GM19351 (cell line): ENCODE results near the gene CYP4F8.

Experiments
- ATAC-seq: cut with Tn5 transposase; IDR thresholded peaks from one replicate; pipeline ENCODE4 v1.9.1; 2021; ENCODE audit warnings: mild to moderate bottlenecking, moderate library complexity; ENCODE audit not compliant: unreplicated experiment

CYP4F8 gene

GRCh38 chr19:15615526-15615925, 508 bp downstream of the CYP4F8 start:
- ATAC-seq = no peak

DNA sequence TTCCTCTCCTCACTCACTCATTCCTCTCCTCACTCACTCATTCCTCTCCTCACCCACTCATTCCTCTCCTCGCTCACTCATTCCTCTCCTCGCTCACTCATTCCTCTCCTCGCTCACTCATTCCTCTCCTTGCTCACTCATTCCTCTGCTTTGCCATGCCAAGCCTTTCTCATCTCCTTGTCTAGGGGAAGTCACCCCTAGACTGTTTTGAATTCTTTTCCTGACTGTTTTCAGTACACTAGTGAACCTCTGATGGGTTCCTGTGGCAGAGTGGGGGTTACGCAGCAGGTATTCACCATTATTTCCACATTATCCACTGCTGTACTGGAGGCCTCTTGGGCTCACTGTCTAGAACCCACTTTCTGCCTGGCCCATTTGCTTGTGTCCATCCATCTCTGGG, 1.2 kb downstream of the CYP4F8 start:
- ATAC-seq = no peak

- ATAC-seq = no peak
Observed at GRCh38 chr19:15616627-15617270, 1.7 kb downstream of the CYP4F8 start.

DNA sequence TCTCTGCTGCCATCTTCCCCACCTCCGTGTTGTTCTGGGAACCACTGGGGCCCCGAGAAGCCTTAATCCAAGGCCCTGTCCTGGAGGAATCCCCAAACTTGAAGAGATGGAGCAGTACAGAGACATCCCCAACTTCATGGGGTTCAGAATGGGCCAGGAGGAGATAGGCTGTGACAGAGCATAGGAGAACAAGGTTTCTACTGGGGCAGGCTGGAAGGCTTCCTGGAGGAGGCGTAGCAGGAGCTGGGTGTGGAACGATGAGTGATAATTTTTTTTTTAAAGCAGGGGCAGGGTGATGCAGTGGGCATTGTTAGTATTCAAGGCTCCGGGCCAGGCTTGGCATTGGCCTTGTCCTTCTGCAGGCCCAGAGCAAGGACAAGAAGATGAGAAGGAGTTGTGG, 3.3 kb downstream of the CYP4F8 start:
- ATAC-seq = no peak

GRCh38 chr19:15621801-15622200, 6.8 kb downstream of the CYP4F8 start:
- no peak for ATAC-seq

GRCh38 chr19:15622991-15623390, 8.0 kb downstream of the CYP4F8 start:
- ATAC-seq = no peak

DNA sequence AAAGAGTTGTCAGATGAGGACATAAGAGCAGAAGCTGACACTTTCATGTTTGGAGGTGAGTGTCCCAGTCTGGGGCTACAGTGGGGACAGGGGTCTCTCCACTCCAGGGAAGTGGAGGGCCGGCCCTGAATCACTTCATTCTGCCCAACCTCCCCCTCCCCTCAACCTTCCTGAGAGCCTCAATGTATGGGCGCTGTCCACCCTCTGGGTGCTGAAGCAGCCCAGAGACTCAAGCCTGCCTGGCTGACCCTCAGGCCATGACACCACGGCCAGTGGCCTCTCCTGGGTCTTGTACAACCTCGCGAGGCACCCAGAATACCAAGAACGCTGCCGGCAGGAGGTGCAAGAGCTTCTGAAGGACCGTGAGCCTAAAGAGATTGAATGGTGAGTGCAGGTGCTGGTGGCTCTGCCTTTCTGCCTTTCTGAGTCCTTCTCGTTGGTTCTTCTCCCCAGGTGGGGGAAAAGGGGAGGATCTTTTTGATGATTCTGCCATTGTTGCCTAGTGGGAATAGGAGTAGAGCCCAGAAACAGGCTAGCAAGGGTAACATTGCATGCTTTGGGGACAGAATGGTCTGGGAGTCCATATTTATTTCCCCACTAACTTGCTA, 8.8 kb downstream of the CYP4F8 start:
- no peak for ATAC-seq

DNA sequence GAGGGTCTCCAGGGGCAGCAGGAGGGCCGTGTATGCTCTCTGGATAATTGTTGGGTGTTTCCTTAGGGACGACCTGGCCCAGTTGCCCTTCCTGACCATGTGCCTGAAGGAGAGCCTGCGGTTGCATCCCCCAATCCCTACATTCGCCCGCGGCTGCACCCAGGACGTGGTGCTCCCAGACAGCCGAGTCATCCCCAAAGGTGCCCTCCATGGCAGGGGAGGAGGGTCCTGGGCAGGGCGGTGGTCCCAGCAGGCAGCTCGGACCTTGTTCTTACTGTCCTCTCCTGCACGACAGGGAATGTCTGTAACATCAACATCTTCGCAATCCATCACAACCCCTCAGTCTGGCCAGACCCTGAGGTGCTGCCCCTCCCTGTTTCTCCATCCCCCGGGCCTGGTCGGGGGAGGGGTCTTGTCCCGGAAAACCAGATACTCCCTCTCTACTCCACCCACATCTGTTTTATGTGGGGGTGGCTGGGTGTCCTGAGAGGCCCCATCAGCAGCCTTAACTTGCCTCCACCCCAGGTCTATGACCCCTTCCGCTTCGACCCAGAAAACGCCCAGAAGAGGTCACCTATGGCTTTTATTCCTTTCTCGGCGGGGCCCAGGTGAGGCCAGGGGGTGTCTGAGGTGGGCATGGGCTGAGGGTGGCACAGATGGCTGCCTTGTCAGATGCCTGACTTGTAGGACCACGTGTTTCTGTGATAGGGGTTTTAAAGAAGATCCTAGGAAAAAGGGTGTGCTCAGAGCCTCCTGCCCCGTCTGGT, 13.4 kb downstream of the CYP4F8 start:
- ATAC-seq = no peak

- no peak for ATAC-seq
Observed at GRCh38 chr19:15629003-15629880, 14.2 kb downstream of the CYP4F8 start.

DNA sequence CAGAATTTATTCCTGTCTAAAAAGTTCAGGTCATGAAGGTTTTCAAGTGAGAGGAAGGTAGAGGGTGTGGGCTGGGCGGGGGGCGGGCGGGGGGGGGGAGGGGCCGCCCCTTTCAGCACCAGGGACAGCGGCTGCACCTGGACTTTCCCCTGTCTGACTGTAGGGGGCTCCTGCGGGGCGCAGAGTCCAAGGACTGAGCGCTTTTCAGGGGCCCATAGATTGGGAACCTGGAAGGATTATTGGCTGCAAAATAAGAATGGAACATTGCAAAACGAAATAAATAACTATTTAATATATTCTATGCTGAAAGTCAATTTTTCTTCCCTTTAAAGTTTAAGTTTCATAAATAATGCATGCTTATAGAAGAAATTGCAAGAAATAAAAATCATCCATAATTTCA, 16.8 kb downstream of the CYP4F8 start:
- no peak for ATAC-seq

GRCh38 chr19:15633082-15633835, 18.2 kb downstream of the CYP4F8 start:
- no peak for ATAC-seq

GRCh38 chr19:15634105-15634504, 19.1 kb downstream of the CYP4F8 start:
- ATAC-seq = no peak

DNA sequence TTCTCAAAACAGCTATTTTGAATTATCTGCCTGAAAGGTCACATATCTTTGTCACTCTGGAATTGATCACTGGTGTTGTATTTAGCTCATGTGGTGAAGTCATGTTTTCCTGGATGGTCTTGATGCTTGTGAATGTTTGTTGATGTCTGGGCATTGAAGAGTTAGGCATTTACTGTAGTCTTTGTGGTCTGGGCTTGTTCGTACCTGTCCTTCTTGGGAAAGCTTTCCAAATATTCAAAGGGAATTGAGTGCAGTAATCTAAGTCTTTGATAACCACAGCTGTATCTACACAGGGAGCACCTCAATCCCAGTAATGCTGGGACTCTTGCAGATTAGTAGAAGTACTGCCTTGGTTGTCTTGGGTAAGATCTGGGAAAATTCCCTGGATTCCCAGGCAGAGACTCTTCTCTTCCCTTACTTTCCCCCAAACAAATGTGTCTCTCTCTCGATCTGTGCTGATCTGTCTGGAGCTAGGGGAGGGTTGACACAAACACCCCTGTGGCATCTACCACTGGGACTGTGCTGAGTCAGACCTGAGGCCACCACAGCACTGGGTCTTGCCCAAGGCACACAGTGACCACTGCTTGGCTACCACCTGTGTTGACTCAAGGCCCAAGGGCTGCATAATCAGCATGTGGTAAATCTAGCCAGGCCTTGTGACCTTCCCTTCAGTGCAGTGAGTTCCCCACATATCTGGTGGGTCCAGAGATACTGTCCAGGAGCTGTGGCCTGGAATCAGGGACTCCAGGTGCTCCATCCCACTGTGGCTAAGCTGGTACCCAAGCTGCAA, 20.2 kb downstream of the CYP4F8 start:
- ATAC-seq = no peak

GRCh38 chr19:15636026-15636425, 21.0 kb downstream of the CYP4F8 start:
- no peak for ATAC-seq

- ATAC-seq = no peak
Observed at GRCh38 chr19:15639596-15639995, 24.6 kb downstream of the CYP4F8 start.

GRCh38 chr19:15640294-15640903, 25.4 kb downstream of the CYP4F8 start, which contains the start of gene CYP4F3:
Gene CYP4F3 (plus strand): TSS chr19:15640897. CDS start chr19:15641416, 519 bp downstream.
- no peak for ATAC-seq

DNA sequence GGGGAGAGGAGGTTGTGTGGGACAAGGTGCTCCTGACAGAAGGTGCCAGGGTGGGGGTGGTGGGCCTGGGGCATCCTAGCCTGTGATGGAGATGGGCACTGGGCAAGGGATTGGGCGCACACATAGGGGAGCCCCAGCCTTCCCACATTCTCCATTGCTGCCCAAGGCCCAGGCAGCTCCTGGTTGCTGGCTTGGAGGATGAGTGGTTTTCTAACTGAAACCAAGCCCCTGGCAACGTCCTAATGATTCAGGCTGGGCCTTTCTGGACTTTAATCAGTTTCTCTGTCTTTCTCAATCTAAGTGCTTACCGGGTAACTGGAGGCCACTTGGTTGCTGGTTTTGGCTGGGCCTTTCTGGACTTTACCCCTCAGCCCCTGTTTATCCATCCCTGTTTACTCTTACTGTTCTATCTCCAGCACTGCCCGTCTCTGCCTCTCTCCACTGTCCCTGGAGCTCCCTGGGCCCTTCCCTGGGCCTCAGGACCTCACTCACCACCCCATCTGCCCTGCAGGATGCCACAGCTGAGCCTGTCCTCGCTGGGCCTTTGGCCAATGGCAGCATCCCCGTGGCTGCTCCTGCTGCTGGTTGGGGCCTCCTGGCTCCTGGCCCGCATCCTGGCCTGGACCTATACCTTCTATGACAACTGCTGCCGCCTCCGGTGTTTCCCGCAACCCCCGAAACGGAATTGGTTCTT, 26.0 kb downstream of the CYP4F8 start:
- ATAC-seq = no peak

DNA sequence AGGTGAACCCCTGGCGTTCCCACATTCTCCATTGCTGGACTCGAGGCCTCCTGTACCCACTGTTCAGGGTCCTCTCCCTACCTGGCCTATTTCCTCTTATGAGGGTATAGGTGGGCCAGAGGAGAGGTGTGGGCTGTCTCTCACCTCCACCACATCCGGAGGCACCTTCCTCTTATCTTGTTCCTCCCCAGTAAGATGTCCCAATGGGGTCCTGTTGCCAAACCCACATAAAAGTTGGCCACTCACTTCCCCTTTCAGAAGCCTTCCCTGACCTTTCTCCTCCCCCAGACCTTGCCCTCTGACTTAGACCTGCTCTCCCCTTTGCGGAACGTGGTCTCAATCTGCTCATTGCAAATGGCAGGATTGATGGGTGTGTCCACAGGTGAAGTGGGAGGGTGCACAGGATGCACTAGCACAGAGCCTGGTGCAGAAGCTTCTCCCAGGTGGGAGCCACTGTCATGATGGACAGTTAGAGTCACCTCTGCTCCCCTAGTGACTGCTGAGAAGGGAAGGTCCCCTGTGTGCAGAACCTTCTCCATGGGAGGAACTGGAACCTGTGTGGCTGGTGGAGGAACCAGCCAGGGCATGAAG, 27.0 kb downstream of the CYP4F8 start:
- ATAC-seq = no peak
